Brain microvascular endothelial cell (primary cell): ENCODE results near the gene ALDH1A3.
A peak's percentile ranks its signal among the peaks of the same experiment; 100 is the strongest.

Source experiments
- DNase-seq: peaks from one replicate; pipeline ENCODE4 v3.0.0-alpha.2; 2020
- H3K27ac ChIP-seq: fragments of 250-450 bp; sonication (Bioruptor Pico); 2 replicates; pipeline ENCODE4 v1.5.1; 2020; ENCODE audit warnings: mild to moderate bottlenecking, moderate library complexity
- H3K27me3 ChIP-seq: fragments of 250-450 bp; sonication (Bioruptor Pico); replicated peaks from 2 replicates; pipeline ENCODE4 v1.5.1; 2020; ENCODE audit warnings: mild to moderate bottlenecking
- H3K36me3 ChIP-seq: fragments of 250-450 bp; sonication (Bioruptor Pico); replicated peaks from 2 replicates; pipeline ENCODE4 v1.5.1; 2020; ENCODE audit warnings: mild to moderate bottlenecking
- H3K4me3 ChIP-seq: 2 replicates; pipeline ENCODE4 v1.5.1; 2011; ENCODE audit warnings: low read depth, mild to moderate bottlenecking, control low read depth, low read length, moderate library complexity
- in situ Hi-C: cut with HindIII; loops from 2 replicates; pipeline ENCODE4 v1.10.0; 2017; ENCODE audit warnings: low sequenced_read_pairs, low pct_ligation_motif_present
- TF ChIP-seq, protein P1 (sequence below): IDR thresholded peaks from 2 replicates; pipeline ENCODE4 v1.5.1; 2011; ENCODE audit warnings: low read depth, mild to moderate bottlenecking, moderate library complexity, low read length, control low read depth, inconsistent platforms; ENCODE audit errors: missing control alignments

ALDH1A3 gene

GRCh38 chr15:100890051-100890720, 10.6 kb downstream of the ALDH1A3 start:
- no peak for DNase-seq
- Histone ChIP-seq H3K27ac (no peak overlapping the region), H3K36me3 (no peaks in the 10 kb centered on the region), H3K4me3 (no peak overlapping the region), H3K27me3 (no peaks in the 10 kb centered on the region)
- TF ChIP-seq, protein P1, sequence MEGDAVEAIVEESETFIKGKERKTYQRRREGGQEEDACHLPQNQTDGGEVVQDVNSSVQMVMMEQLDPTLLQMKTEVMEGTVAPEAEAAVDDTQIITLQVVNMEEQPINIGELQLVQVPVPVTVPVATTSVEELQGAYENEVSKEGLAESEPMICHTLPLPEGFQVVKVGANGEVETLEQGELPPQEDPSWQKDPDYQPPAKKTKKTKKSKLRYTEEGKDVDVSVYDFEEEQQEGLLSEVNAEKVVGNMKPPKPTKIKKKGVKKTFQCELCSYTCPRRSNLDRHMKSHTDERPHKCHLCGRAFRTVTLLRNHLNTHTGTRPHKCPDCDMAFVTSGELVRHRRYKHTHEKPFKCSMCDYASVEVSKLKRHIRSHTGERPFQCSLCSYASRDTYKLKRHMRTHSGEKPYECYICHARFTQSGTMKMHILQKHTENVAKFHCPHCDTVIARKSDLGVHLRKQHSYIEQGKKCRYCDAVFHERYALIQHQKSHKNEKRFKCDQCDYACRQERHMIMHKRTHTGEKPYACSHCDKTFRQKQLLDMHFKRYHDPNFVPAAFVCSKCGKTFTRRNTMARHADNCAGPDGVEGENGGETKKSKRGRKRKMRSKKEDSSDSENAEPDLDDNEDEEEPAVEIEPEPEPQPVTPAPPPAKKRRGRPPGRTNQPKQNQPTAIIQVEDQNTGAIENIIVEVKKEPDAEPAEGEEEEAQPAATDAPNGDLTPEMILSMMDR: no peak
- in situ Hi-C loops: no loop called here

DNA sequence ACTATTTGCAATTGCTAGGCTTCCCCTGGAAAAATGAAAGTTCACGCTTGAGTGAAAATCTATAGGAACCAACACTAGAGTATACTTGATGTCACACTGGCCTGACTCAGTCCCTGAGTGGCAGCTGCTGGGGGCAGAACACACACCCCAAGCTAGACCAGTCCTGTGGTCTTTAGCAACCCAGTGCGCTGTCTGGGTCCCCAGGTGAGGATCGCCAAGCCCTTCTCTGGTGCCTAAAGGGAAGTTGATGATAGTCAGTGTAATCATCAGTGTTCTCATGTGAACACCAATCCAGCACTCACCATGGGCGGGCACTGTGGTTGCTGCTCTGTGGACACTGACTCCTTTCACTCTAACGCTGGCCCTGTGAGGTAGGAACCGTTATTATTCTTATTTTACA, 11.2 kb downstream of the ALDH1A3 start:
- H3K4me3 ChIP-seq: no peak overlapping the region
- H3K36me3 ChIP-seq: no peaks in the 10 kb centered on the region
- no peaks in the 10 kb centered on the region for H3K27me3 ChIP-seq
- no peak overlapping the region for H3K27ac ChIP-seq
- in situ Hi-C loops: no loop called here
- no peak for DNase-seq
- TF ChIP-seq, protein P1: no peak

DNA sequence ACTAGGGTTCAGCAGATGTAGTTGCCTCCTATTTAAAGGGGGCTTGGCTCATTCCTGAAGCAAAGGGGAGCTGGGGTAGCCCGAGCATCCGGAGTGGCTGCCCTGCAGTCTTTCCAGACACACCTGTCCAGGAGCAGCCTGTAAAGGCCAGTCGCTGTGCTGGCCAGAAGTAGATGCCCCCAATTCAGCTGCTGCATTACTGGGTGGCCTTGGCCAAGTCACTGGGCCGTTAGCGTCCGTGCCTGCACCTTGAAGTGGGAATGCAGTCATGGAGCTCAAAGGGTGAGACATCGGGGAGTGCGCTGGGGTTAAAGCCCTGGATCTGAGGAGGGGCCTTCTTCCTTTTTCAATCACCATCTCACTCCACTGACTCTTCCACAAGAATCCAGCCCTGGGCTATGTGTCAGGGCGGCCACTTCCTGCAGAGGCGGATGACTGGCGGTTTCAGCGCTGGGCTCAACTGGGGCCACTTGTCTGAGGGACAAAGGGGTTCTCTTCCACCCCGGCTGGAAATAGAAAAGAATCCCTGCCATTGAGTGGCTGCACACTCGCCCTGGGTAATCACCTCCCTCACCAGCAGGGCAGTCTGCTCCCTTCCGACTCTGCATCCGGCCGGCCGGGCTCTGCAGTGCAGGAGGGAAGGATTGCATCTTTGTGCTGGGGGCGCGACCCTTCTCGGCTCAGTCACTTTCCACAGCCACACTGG, 11.8 kb downstream of the ALDH1A3 start:
- TF ChIP-seq, protein P1: peak; percentile 49

GRCh38 chr15:100892013-100892355, 12.4 kb downstream of the ALDH1A3 start:
- H3K27me3 ChIP-seq: no peaks in the 10 kb centered on the region
- TF ChIP-seq, protein P1: no peak
- no peak for DNase-seq
- in situ Hi-C loops: no loop called here
- H3K36me3 ChIP-seq: no peaks in the 10 kb centered on the region
- no peak overlapping the region for H3K27ac ChIP-seq
- no peak overlapping the region for H3K4me3 ChIP-seq

More for the DNA sequence above, 11.8 kb downstream of the ALDH1A3 start:
- Histone ChIP-seq H3K4me3 (no peak overlapping the region), H3K27me3 (no peaks in the 10 kb centered on the region), H3K36me3 (no peaks in the 10 kb centered on the region), H3K27ac (no peak overlapping the region)
- DNase-seq: peak; percentile 11
- in situ Hi-C loops: no loop called here

DNA sequence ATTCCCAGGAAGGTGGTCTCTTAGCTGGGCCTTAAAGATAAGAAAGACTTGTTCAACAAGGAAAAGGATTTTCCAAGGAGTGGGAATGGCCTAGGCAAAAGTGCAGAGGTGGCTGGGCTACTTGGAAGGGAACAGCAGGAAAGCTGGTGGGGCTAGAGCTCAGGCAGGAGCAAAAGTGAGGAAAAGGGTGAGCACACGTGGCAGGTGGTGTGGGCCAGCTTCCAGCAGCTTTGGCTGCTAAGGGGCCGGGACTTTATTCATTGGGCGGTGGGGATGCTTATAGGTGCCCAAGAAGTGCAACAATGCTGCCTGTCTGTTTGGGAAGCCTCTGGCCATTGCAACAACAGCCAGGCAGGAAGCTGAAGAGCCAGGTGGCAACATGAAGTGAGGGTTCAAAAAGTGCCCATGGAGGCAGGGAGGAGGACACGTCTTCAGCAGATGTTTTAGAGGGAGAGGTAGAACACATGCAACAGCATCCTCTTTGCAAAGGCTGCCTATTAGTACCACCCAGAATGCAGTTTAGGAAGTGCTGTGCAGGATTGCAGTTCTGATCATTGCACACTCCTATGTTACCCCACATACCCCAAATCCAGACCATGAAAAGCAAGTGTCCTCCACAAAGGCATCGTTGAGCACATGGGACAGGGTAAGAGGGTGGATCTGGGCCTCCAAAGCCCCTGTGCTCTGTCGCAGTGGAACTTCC, 13.8 kb downstream of the ALDH1A3 start:
- DNase-seq: no peak
- no peaks in the 10 kb centered on the region for H3K27me3 ChIP-seq
- no peak overlapping the region for H3K27ac ChIP-seq
- no peaks in the 10 kb centered on the region for H3K36me3 ChIP-seq
- TF ChIP-seq, protein P1: no peak
- in situ Hi-C loops: no loop called here
- no peak overlapping the region for H3K4me3 ChIP-seq
